GM18867 (cell line): ENCODE results near the gene RGS11.
"Not testable (repeated sequence)": the region's sequence is repeated elsewhere in the genome, so short reads cannot be mapped to it uniquely, and the experiment has no call there.

Experiments used
- ATAC-seq: cut with Tn5 transposase; IDR thresholded peaks from one replicate; pipeline ENCODE4 v1.9.1; 2021; ENCODE audit warnings: mild to moderate bottlenecking, moderate library complexity; ENCODE audit not compliant: unreplicated experiment

The RGS11 gene

DNA sequence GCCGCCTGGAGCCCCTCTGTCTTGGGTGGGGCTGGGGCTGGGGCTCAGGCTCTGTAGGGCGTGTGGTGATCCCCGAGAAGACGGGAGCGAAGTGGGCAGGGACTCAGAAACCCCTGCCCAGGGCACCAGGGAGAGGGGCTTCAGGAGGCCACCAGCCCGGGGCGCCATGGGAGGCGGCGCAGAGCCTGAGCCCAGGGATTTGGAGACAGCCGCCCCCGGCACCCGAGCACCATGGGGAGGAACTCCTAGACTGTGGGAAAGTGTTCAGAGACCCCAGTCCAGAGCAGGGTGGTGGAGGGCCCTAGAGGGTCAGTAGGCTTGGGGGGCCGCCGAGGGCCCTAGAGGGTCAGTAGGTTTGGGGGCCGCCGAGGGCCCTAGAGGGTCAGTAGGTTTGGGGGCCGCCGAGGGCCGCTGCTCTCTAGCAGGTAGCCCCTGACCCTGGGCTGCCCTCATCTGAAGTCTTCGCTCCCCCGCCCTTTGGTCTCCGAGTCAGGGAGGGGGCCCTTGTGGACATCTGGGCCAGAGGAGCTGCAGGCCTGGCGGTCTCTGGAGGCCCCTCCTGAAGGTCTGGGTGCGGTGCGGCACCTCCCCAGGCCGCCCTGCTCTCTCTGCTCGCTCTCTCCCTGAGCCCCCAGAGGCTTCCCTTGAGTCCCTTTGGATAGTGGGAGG is 5.4 kb upstream of the RGS11 start:
- no peak for ATAC-seq

GRCh38 chr16:280552-280951 is 4.8 kb upstream of the RGS11 start, which contains the start of gene ARHGDIG:
ARHGDIG (plus strand) TSS chr16:280591; CDS start chr16:280681, 90 bp downstream.
- no peak for ATAC-seq

DNA sequence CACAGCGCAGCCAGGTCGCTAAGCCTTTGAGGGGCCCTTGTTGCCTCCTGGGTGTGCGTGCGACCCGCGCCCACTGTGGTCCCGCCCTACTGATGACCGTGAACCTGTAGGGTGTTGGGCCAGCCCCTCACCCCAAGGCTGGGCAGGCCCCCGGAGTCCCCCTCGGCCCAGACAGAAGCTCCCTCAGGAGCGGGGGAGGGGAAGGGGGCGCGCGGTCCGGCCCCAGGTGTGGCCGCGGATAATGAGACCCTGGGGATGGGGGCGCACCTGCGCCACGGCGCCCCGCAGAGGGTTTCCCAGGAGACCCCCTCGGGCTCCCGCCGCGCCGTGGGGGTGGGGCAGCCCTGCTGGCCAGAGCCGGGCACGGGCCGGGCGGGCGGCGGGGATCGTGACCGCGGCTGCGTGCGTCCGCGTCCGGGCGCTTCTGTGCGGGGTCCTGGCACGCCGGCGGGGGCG is 4.3 kb upstream of the RGS11 start:
- no peak for ATAC-seq

DNA sequence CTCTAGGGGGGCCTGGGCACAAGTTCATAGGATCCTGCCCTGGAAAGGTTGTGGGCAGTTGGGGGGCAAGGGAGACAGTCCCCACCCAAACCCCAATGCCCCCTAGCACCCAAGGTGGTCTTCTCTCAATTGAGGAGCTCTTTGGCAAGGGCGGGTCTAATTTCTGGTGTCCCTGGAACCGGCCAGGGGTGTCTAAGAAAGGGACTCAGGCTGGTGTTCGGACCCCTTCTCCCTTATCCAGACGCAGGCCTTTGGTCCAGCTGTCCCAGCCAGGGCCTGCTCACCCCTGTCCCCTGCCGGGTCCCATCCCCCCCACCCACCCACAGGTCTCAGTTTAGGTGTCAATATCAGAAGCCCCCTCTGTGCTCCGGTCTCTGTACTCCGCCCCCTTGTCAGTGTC is 3.8 kb upstream of the RGS11 start:
- ATAC-seq: no peak

DNA sequence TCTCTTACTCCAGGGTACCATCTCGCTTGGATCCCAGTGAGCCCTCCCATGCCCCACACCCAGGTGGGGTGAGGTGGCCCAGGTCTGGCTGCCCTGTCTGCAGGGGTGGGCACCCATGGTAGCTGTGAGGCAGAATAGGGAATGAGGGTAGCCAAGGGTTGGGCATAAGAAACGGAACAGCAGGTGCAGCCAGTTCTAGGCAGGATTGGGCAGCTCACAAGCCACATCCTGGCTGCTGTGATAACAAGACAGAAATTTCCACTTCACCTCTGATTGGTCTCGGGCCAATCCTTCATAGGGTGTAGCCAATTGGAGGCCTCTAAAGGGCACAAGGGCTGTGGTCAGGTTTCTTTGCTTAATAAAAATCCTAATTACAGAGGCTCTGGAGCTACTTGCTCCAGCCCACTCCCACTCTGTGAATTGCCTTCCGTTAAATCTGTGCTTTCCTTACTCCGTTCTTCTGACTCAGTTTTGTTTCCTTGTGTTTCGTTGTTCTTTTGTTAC is 3.2 kb upstream of the RGS11 start:
- no peak for ATAC-seq

GRCh38 chr16:276426-277077 is 808 bp upstream of the RGS11 start:
- ATAC-seq: no peak

DNA sequence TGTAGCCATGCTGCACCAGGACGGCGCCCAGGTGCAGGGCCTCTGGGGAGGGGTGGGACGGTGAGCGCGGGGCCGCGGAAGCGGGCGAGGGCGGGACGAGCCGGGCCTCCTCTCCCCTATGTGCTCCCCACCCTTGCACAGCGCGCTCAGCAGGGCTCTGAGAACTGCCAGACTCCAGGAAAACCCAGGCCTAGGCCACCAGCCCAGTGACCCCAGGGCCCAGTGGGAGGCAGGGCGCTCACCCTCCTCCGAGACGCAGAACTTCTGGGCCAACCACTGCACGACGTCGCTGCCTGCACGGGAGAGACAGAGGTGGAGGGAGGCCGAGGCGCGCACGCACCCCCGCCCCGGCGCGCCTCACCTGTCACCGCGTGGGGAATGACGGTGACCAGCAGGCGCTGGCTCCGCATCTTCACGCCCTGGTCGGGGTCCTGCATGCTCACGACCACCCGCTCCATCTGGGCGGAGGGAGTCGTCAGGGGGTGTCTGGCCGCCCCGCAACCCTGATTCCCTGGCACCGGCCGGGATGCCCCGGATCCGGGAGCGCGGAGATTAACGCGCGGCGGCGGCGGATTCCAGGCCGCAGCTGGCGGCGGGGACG is 603 bp downstream of the RGS11 start:
- no peak for ATAC-seq

- ATAC-seq: no peak
Measured at GRCh38 chr16:273547-274421, 2.0 kb downstream of the RGS11 start.

GRCh38 chr16:272633-273546 is 2.9 kb downstream of the RGS11 start:
- no peak for ATAC-seq

DNA sequence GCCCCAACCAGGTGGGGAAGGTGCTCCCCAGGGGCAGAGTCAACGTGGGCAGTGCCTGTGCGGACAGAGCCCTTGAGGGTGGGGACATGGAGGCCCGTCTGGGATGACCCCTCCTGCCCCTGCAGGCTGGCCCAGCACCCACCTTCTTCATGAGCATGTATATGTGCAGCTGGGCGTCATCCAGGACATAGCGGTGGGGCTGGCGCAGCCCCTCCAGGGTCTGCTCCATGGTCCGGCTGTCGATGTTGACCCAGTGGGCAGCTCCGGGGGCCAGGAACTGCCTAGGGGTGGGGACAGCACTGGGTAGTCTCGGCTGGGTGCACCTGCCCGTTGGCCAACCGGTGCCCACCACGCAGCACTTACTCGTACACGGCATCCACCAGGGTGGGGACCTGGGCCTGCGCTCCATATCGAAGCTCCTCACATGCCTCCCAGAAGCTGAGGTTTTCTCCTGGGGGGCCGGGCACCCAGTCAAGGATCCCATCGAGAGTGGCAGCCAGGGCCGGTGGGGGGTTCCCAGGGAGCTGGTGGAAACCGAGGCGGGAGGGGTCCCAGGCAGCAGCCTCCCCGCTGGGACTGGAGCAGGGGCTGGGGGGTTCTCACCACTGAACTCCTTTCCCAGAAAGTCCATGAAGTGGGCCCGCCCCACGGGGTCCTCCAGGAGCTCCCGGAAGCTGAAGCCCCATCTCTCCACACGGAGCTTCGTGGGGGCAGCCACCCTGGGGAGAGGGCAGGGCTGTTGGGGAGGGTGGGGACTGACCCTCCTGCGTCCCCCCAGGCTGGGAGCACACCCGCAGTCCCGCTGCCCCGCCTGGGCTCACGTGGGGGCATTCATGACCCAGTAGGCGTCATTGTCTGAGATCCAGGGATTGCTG is 5.1 kb downstream of the RGS11 start:
- no peak for ATAC-seq

DNA sequence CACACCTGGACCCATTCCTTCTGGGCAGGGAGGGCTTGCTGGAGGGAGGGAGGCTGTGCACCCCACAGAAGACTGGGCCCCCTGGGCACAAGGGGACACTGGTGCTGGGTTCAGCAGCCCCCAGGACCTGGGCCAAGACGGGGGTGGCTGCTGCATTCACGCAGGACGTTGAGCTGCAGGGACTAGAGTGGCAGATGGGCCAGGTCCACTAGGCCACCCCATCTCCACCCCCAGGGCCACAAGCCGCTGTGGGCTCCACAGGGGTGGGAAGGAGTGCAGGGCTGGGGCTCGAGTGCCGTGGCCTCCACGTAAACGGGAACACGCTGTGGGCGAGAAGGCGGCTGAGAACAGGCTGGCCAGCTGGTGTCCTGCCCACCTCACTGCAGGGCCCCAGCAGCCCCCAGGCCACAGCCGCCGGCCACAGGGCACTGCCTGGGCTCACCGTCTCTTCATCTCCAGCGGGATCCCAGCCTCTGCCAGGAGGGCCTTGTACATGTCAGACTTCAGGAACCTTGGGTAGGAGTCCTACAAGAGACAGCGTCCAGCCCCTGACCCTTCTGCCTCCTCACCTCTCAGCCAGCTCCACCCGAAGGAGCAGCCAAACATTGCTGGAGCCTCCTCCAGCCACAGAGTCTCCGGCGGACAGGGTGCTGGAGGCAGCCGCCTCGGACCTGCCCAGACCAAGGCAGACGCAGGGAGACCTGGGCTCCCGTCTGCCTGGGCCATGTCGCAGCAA is 6.5 kb downstream of the RGS11 start:
- no peak for ATAC-seq

- ATAC-seq: no peak
Measured at GRCh38 chr16:268141-269053, 7.3 kb downstream of the RGS11 start.

DNA sequence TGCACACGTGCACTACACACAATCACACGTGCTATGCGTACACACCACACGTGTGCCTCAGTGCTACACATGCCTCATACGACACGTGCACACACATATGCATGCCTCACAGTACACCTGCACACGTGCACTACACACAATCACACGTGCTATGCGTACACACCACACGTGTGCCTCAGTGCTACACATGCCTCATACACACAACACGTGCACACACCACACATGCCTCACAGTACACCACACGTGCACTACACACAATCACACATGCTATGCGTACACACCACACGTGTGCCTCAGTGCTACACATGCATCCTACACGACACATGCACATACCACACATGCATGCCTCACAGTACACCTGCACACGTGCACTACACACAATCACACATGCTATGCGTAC is 8.2 kb downstream of the RGS11 start:
- ATAC-seq: not testable (repeated sequence)

GRCh38 chr16:266258-267164 is 9.2 kb downstream of the RGS11 start:
- no peak for ATAC-seq

DNA sequence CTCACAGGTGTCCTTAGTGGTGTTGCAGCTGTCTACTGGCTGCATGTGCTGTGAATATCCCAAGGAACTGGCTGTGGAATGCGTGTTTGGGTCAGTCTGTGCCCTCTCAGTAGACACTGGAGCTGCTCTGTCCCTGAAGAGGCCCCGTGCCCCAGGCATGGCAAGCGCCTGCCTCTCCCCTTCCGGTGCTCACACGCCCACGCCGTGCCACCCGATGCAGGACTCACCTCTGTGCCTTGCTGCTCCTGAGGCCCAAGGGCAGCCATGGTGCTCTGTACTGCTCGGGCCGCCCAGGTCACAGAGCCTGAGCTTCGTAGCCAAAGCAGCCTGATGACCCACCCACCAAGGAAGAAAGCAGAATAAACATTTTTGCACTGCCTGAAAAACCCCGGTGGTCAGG is 10.0 kb downstream of the RGS11 start:
- no peak for ATAC-seq

GRCh38 chr16:265002-265529 is 10.7 kb downstream of the RGS11 start:
- ATAC-seq: no peak
